Activated CD8-positive, alpha-beta memory T cell treated with anti-CD3 and anti-CD28 coated beads, Interleukin-2, amount 50 U/mL, for 24 hours (primary cell): Measurements from ENCODE around the gene STBD1.
"Not testable (repeated sequence)": the region's sequence is repeated elsewhere in the genome, so short reads cannot be mapped to it uniquely, and the experiment has no call there.

Experiments
- DNase-seq: peaks from one replicate; pipeline ENCODE4 v3.0.0-alpha.2; 2020; ENCODE audit errors: extremely low read depth

STBD1 gene

GRCh38 chr4:76305971-76306881 lies at the start of gene STBD1:
Gene STBD1 (plus strand): TSS chr4:76306733. CDS start chr4:76306770, 37 bp downstream.
- DNase-seq = no peak

DNA sequence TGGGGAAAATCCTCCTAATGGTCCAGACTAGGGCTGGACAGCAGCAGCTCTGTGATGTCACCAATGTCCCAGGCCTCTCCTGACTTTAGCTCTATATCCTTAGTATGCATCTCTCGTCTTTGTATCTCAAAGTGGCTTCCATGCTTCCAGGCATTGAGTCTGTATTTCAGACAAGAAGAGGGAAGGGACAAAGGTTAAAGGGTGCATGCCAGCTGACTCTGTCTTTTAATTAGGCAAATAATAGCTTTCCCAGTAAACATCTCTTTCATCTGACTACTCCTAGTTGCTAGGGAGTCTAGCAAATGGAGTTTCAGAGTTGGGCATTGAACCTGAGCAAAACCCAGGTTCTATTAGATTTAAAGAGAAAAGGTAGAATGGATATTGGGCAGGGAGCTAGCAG lies 49.6 kb upstream of the STBD1 start:
- DNase-seq = no peak

- no peak for DNase-seq
Observed at GRCh38 chr4:76257824-76258223, 48.7 kb upstream of the STBD1 start.

- DNase-seq = no peak
Observed at GRCh38 chr4:76260571-76260970, 46.0 kb upstream of the STBD1 start.

- DNase-seq = no peak
Observed at GRCh38 chr4:76265631-76266218, 40.8 kb upstream of the STBD1 start.

DNA sequence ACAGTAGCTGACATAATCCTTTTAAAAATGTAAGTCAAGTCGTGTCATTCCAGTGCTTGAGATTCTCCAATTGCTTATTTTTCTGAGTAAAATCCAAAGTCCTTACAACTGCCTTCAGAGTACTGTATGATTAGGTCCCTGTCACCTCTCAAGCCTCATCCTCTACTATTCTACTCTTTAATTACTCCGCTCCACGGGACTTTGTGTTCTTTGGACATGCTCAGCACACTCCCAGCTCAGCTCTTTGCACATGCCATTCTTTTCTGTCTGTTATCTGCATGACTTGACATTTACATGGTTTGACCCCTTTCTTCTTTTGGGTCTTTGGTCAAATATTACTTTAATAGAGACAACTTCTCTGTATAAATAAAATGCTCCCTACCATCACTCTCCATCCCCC lies 39.9 kb upstream of the STBD1 start:
- no peak for DNase-seq

GRCh38 chr4:76267811-76268210 lies 38.7 kb upstream of the STBD1 start:
- no peak for DNase-seq

- DNase-seq = no peak
Observed at GRCh38 chr4:76270244-76271175, 36.0 kb upstream of the STBD1 start.

DNA sequence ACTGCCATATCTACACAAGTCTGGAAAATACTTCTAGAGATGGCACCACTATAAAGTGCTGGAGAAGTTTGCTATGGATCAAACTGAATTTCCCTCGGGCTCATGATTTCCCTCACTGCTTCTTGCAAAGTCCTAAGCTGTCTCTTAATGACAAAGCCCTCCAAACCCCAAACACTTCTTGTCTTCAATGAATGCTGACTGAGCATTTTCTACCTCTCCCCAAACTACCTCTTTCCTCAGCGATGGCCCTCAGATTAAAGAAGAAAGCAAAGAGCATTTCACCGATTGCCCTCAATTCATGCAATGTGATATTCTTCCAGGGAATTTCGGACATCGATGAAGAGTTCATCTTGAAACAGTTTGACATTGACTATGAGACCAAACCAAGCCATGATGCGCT lies 35.3 kb upstream of the STBD1 start:
- DNase-seq = no peak

DNA sequence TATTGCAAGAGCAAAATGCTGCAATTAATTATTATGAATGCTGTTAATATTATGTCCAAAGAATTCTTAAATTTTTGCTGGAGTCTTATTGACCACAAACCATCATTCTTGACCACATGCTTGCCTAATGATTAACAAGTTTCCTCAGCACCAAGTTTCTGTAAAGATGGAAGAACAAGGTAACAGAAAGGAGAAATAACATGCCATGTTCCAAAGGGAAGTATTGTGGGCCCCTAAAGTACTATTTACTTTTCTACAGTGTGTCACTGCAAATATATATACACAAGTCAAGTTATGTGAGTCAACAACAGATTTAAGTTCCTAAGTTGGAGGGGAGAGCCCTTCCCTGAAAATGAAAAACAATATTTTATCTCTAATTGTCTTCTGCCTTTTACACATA lies 34.5 kb upstream of the STBD1 start:
- no peak for DNase-seq

DNA sequence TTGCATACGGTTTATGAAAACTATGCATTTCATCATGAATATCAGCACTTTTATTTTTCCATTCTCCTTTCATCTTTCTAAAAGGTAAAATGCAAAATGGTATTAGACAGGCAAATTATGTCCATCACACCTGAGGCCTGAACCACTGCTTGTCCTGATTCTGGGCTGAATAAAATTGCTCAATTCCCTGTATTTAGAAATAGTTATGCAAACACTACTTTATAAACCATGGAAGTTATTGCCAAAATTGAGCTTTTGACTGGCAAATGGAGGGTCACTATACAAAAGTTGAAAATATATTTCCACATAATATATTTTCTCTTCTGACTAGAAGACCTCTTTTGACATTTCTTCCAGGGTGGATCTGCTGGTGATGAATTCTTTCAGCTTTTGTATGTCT lies 34.0 kb upstream of the STBD1 start:
- no peak for DNase-seq

DNA sequence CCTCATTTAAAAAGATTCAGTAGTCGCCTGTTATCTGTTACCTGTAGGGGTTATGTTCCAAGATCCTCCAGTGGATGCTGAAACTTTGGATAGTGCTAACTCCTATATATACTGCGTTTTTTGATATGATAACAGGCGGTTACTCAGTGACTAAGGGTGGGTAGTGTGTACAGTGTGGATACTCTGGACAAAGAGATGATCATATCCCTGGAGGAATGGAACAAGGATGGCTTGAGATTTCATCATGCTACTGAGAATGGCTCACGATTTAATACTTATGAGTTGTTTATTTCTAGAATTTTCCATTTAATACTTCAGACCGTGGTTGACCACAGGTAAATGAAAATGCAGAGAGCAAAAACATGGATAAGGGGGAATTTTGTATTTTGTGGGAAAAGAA lies 33.5 kb upstream of the STBD1 start:
- DNase-seq = no peak

DNA sequence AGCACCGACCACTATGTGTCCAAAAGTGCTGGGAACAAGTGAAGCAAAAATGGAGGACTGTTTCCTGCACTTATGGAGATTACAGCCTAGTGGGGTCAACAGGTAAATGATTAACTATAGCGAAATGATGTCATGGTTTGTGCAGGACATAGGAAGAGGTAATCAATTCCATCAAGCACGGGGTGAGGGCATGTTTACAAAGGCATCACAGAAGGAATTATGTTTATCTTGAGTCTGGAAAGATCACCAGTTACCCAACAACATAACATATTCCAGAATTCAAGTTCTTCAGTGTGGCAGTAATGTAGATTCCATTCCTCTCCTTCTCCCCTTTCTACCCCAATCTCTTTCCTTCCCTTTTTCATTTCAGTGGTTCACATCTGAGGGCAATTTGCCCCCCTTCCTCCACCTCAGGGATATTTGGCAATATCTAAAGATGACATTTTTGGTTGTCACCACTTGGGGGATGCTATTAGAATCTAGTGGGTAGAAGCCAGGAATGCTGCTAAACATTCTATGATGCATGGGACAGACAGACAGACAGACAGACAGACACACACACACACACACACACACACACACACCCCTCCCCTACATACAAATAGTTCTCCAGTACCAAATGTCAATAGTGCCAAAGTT lies 30.9 kb upstream of the STBD1 start:
- DNase-seq = no peak

- DNase-seq = no peak
Observed at GRCh38 chr4:76276813-76277212, 29.7 kb upstream of the STBD1 start.

- no peak for DNase-seq
Observed at GRCh38 chr4:76277667-76278066, 28.9 kb upstream of the STBD1 start.

GRCh38 chr4:76278583-76278982 lies 27.9 kb upstream of the STBD1 start:
- DNase-seq = no peak

DNA sequence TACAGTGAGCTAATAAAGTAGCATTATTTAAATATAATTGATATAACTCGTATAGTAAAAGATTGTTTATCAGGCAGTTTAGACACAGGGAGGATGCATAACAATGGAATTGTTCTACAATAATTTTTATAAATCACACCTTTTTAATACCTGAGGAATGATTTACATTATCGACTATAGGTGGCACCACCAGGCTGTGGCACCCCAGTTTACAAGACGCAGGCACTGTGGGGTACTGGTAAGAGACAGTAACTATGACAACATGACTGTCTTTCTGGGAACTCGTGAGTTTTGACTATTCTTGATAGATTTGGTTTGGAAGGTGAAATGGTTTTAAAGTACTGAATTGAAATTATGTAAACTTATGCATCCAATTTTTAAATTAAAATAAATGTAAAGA lies 27.1 kb upstream of the STBD1 start:
- no peak for DNase-seq

DNA sequence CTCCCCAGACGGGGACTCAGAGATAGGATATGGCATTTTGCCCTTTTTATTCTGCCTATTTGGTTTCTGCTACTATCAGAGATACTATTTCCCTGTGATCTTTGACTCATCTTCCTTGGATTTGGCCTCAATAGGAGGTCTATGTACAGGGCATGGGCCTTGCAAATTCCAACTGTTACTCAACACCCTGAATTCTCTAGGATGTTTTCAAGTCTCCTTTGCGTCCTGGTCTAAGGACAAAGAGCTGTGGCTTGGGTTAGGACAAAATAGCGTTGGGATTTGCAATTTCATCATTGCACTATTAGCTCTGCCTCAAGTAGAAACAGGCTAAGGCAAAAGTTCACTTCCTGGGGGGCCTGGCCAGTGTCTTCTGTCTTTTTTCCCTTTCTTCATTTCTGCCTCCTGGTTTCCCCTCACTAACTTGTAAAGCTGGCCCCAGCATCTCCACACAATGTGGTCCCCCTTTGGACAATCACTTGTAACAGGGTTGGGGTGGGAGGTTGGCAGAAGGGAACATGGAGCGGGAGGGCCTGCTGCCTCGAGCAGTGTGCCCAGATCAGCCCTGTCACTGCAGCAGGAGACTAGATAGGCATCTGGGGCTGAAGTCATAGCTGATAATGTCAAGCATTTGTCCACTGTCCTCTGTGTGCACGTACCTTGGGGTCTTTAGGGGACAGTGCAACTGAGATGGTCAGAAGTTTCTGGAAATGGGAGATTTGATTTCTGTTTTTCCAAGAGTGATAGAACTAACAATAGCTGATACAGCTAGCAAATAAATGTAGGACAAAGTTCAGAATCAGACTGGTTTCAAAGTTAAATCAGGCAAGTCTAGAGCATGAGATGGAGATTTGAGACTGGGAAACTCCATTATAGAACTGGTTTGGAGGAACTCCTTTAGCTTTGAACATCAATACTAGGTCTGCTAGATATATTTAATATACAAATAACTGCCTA lies 25.8 kb upstream of the STBD1 start:
- no peak for DNase-seq

GRCh38 chr4:76281594-76281993 lies 24.9 kb upstream of the STBD1 start:
- DNase-seq = not testable (repeated sequence)

DNA sequence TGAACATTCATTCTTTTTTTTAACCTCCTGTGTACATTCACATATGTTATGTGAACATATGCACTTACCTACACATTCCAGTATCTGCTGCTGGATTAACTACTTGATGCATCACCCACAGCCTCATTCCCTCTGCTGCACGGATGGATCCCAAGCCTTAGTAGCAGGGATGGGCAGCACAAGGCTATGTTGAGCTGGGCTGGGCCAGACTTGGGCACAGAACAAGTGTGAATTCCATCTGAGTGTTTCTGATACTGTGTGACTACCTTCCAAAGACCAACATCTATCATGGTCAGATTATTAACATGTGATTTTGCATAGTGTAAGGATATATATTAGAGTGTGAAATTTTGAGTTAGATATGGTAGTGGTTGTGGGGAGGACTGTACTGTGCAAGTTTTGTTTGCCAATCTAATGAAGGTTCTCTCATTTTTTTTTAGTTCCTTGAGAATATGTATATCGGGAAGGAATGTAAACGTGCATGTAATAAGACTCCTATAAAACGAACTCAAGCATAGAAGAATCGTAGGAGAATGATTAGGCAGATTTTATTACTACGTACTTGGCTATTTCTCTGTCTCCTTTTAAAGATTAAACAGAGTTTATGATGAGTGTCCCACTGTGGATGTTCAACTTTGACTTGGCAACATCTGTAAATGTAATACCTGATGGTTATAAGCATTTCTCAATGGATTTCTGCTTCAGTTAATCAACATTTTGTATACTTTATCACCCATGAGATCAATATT lies 23.4 kb upstream of the STBD1 start:
- DNase-seq = no peak
